Thyroid gland (tissue), 4 donors: Measurements from ENCODE around the gene CKAP4.

ENCODE experiments used
- POLR2A ChIP-seq, 2 donors: fragments of 450-650 bp; IDR thresholded peaks; one replicate each; pipeline ENCODE4 v1.6.1; 2017; ENCODE audit warnings: antibody characterized with exemption in 2 of 2, mild to moderate bottlenecking in 2 of 2, moderate library complexity in 1 of 2
- TF ChIP-seq, protein P1 (sequence below), 6 experiments: fragments of 200-600 bp in 3 of 6; fragments of 450-650 bp in 3 of 6; sonication (generic) in 3 of 6; IDR thresholded peaks; one replicate each; pipeline ENCODE4 v1.5.1; 2016 to 2019; ENCODE audit warnings: antibody characterized with exemption in 6 of 6, mild to moderate bottlenecking in 2 of 6, inconsistent platforms in 1 of 6, moderate library complexity in 1 of 6

DNA sequence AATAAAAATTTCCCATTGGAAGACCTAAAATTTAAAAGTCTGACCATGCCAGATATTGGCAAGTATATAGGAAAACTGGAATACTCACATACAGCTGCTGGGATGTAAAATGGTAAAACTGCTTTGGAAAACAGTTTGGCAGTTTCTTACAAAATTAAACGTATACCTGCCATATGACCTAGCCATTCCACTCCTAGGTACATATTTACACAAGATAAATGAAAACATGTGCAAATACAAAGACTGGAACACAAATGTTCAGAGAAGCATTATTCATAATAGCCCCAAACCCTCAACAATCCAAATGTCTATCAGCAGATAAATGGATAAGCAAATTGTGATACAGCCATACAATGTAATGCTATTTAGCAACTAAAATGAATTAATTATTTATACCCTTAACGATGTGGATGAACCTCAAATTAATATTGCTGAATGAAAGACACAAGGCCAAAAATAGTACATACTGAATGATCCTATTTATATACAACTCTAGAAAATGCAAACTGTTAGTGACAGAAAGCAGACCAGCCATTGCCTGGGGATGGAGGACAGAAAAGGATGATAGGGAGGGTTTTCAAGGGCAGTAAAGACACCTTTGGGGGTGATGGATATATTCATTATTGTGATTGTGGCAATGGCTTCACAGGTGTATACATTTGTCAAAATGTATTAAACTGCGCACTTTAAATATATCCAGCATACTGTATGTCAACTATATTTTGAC lies 33.4 kb upstream of the CKAP4 start:
- TF ChIP-seq, protein P1, sequence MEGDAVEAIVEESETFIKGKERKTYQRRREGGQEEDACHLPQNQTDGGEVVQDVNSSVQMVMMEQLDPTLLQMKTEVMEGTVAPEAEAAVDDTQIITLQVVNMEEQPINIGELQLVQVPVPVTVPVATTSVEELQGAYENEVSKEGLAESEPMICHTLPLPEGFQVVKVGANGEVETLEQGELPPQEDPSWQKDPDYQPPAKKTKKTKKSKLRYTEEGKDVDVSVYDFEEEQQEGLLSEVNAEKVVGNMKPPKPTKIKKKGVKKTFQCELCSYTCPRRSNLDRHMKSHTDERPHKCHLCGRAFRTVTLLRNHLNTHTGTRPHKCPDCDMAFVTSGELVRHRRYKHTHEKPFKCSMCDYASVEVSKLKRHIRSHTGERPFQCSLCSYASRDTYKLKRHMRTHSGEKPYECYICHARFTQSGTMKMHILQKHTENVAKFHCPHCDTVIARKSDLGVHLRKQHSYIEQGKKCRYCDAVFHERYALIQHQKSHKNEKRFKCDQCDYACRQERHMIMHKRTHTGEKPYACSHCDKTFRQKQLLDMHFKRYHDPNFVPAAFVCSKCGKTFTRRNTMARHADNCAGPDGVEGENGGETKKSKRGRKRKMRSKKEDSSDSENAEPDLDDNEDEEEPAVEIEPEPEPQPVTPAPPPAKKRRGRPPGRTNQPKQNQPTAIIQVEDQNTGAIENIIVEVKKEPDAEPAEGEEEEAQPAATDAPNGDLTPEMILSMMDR (IDR thresholded peaks at IDR 0.05): no peak
- TF ChIP-seq POLR2A (IDR thresholded peaks at IDR 0.05): no peak
